ENCODE results near the gene PCBP3.
"Not testable (repeated sequence)": the region's sequence is repeated elsewhere in the genome, so short reads cannot be mapped to it uniquely, and the experiment has no call there.

PCBP3 gene

GRCh38 chr21:45803618-45804340 is 160.3 kb downstream of the PCBP3 start:
- no peak for DNase-seq (ENCODE audit: low read depth)
- no peak for TF ChIP-seq CTCF (conservative IDR thresholded peaks at IDR 0.05; ENCODE audit: low read depth, low read length)
- no peak overlapping the region for H3K4me3 ChIP-seq (ENCODE audit: low read length)

GRCh38 chr21:45804809-45805313 is 161.3 kb downstream of the PCBP3 start:
- no peak for TF ChIP-seq CTCF (conservative IDR thresholded peaks at IDR 0.05; ENCODE audit: low read depth, low read length)
- no peak overlapping the region for H3K4me3 ChIP-seq (ENCODE audit: low read length)
- no peak for DNase-seq (ENCODE audit: low read depth)

- H3K4me3 ChIP-seq (ENCODE audit: low read length) = no peak overlapping the region
- no peak for TF ChIP-seq CTCF (conservative IDR thresholded peaks at IDR 0.05; ENCODE audit: low read depth, low read length)
- DNase-seq (ENCODE audit: low read depth) = no peak
Measured at GRCh38 chr21:45805321-45805720, 161.8 kb downstream of the PCBP3 start.

- no peak overlapping the region for H3K4me3 ChIP-seq (ENCODE audit: low read length)
- no peak for TF ChIP-seq CTCF (conservative IDR thresholded peaks at IDR 0.05; ENCODE audit: low read depth, low read length)
- DNase-seq (ENCODE audit: low read depth) = no peak
Measured at GRCh38 chr21:45806042-45806441, 162.5 kb downstream of the PCBP3 start.

- DNase-seq (ENCODE audit: low read depth) = not testable (repeated sequence)
Measured at GRCh38 chr21:45808663-45809062, 165.1 kb downstream of the PCBP3 start.

DNA sequence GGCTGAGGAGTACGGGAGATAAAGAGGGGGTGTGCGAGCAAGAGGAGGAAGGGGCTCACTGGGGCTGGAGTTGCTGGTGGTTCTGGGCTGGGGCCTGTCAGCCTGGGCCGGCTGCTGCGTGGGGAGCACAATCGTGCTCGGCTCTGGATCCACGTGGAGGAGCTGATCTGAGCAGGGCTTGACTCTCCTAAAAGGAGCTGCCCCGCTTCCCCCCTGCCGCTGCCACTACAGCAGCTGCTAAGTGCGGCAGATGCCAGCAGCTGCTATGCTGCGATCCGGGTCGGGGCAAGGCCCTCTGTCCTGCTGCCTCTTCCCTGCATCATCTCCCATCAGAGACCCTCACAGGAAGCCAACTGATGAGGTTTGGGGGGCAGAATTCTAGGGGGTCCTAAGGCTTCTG is 165.9 kb downstream of the PCBP3 start:
- no peak overlapping the region for H3K4me3 ChIP-seq (ENCODE audit: low read length)
- TF ChIP-seq CTCF (conservative IDR thresholded peaks at IDR 0.05; ENCODE audit: low read depth, low read length) = no peak
- DNase-seq (ENCODE audit: low read depth) = no peak

More at GRCh38 chr21:45808663-45809062, 165.1 kb downstream of the PCBP3 start:
- H3K4me3 ChIP-seq (ENCODE audit: low read length) = not testable (repeated sequence)

DNA sequence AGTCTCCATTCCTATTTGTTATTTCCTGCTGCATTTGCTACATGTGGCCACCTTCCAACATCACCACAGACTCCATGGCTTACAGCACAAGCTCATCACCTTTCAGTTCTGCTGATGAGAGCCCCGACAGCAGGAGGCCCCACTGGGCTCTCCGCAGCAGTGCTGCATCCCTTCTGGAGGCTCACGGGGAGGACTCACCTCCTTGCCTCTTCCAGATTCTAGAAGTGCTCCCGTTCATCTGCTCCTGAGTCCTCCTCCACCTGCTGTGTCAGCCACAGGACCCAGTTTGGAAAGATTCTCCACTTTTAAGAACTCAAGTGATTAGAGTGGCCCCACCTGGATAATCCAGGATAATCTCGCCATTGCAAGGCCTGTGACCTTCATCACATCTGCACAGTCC is 167.6 kb downstream of the PCBP3 start:
- TF ChIP-seq CTCF (conservative IDR thresholded peaks at IDR 0.05; ENCODE audit: low read depth, low read length) = no peak
- H3K4me3 ChIP-seq (ENCODE audit: low read length) = no peak overlapping the region
- DNase-seq (ENCODE audit: low read depth) = no peak

- not testable (repeated sequence) for DNase-seq (ENCODE audit: low read depth); H3K4me3 ChIP-seq (ENCODE audit: low read length)
Measured at GRCh38 chr21:45814210-45814940, 170.8 kb downstream of the PCBP3 start.

DNA sequence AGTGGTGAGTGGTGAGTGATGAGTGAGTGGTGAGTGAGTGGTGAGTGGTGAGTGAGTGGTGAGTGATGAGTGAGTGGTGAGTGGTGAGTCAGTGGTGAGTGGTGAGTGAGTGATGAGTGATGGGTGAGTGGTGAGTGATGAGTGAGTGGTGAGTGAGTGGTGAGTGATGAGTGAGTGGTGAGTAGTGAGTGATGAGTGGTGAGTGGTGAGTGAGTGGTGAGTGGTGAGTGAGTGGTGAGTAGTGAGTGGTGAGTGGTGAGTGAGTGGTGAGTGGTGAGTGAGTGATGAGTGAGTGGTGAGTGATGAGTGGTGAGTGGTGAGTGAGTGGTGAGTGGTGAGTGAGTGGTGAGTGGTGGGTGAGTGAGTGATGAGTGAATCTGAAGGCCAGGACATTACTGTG is 172.3 kb downstream of the PCBP3 start:
- DNase-seq (ENCODE audit: low read depth); H3K4me3 ChIP-seq (ENCODE audit: low read length): not testable (repeated sequence)

All from retinal pigment epithelial cell (primary cell).